ENCODE measurements around the gene LY6G6C.
A peak's percentile ranks its signal among the peaks of the same experiment; 100 is the strongest.

DNA sequence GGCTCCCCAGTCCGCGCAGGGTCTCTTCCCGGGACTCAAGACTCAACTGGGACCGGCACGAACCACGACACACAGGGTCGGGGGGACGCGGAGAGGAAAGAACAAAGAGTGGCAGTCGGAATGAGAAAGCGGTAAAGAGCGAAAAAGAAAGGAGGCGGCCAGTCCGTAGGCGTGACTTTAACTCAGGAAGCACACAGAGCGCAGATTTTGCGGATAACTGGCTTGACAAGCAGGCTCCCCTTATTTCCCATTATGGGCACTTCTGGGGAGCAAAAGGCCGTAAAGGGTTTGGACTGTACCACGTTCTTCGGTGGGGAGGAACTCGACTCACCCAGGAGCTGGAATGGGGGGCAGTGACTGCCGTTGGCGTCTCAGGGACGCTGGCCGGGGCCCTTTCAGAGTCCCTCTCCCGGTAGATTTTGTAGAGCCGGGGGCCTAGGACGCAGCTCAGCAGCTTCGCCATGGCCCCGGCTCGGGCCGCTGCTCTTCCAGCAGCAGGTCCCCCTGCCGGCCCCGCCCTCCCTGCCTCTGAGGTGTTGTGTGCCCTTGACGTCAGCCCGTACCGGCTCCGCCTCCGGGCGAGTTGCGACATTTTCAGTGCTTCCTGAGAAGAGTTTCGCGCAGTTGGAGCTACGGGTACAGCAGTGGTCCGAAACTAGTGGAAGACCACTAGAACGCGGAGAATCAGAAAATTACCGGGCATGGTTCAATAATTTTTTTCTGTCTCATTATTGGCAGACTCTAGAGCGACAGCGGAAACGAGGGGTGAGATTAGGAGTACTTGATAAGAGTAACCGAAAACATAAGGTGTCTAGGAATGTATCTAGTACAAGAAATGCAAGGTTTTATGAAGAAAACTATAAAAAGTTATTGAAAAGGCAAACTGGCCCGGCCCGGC, 18.5 kb downstream of the LY6G6C start, which contains the start of gene ABHD16A:
- peak in 1 of 3 experiments; percentile 20 for TF ChIP-seq CTCF (IDR thresholded peaks at IDR 0.05)
- peak; percentile 99 for TF ChIP-seq POLR2A (IDR thresholded peaks at IDR 0.05; ENCODE audit: low read depth)
